GM21390 (cell line): ENCODE measurements around the gene UGT1A10.

ENCODE experiments used
- ATAC-seq: cut with Tn5 transposase; IDR thresholded peaks from one replicate; pipeline ENCODE4 v1.9.1; 2021; ENCODE audit not compliant: unreplicated experiment

The UGT1A10 gene

GRCh38 chr2:233768076-233768475 is 131.8 kb downstream of the UGT1A10 start:
- ATAC-seq = no peak

- ATAC-seq = no peak
Observed at GRCh38 chr2:233769260-233769659, 133.0 kb downstream of the UGT1A10 start.

- ATAC-seq = no peak
Observed at GRCh38 chr2:233772153-233772552, 135.9 kb downstream of the UGT1A10 start.

GRCh38 chr2:233772583-233772982 is 136.3 kb downstream of the UGT1A10 start:
- ATAC-seq = no peak

- no peak for ATAC-seq
Observed at GRCh38 chr2:233773854-233774253, 137.6 kb downstream of the UGT1A10 start.

GRCh38 chr2:233775414-233775813 is 139.2 kb downstream of the UGT1A10 start:
- no peak for ATAC-seq

GRCh38 chr2:233778030-233778429 is 141.8 kb downstream of the UGT1A10 start, which contains the start of gene MROH2A:
TSS of gene MROH2A (plus strand) at chr2:233778330. CDS start at chr2:233779359, 1,029 bp downstream.
- no peak for ATAC-seq

GRCh38 chr2:233779722-233780121 is 143.5 kb downstream of the UGT1A10 start:
- no peak for ATAC-seq

GRCh38 chr2:233780771-233781170 is 144.5 kb downstream of the UGT1A10 start:
- ATAC-seq = no peak

- no peak for ATAC-seq
Observed at GRCh38 chr2:233789554-233789953, 153.3 kb downstream of the UGT1A10 start.

- no peak for ATAC-seq
Observed at GRCh38 chr2:233791151-233791882, 155.1 kb downstream of the UGT1A10 start.

- ATAC-seq = no peak
Observed at GRCh38 chr2:233791883-233792329, 155.7 kb downstream of the UGT1A10 start.

- no peak for ATAC-seq
Observed at GRCh38 chr2:233792720-233793119, 156.5 kb downstream of the UGT1A10 start.

GRCh38 chr2:233793465-233794127 is 157.3 kb downstream of the UGT1A10 start:
- no peak for ATAC-seq

GRCh38 chr2:233794128-233794658 is 157.9 kb downstream of the UGT1A10 start:
- no peak for ATAC-seq

GRCh38 chr2:233795735-233796171 is 159.5 kb downstream of the UGT1A10 start:
- no peak for ATAC-seq

- ATAC-seq = no peak
Observed at GRCh38 chr2:233796254-233796653, 160.0 kb downstream of the UGT1A10 start.

- ATAC-seq = no peak
Observed at GRCh38 chr2:233798335-233799086, 162.3 kb downstream of the UGT1A10 start.

- no peak for ATAC-seq
Observed at GRCh38 chr2:233799087-233799665, 162.9 kb downstream of the UGT1A10 start.

- ATAC-seq = no peak
Observed at GRCh38 chr2:233799716-233800115, 163.5 kb downstream of the UGT1A10 start.

- ATAC-seq = no peak
Observed at GRCh38 chr2:233800208-233800607, 164.0 kb downstream of the UGT1A10 start.
